GM21423 (cell line): ENCODE measurements around the gene PNPLA8.
"Not testable (repeated sequence)": the region's sequence is repeated elsewhere in the genome, so short reads cannot be mapped to it uniquely, and the experiment has no call there.

Source experiments
- ATAC-seq: cut with Tn5 transposase; IDR thresholded peaks from one replicate; pipeline ENCODE4 v1.9.1; 2021; ENCODE audit warnings: mild to moderate bottlenecking, moderate library complexity; ENCODE audit not compliant: unreplicated experiment

The PNPLA8 gene

GRCh38 chr7:108529341-108529740 lies 3.4 kb upstream of the PNPLA8 start:
- ATAC-seq = no peak

- no peak for ATAC-seq
These were observed 2.3 kb upstream of the PNPLA8 start for GRCh38 chr7:108528183-108528712.

- no peak for ATAC-seq
These were observed 758 bp upstream of the PNPLA8 start for GRCh38 chr7:108526768-108527017.

GRCh38 chr7:108525327-108525984 lies 479 bp downstream of the PNPLA8 start:
- peak; percentile 43 for ATAC-seq

- no peak for ATAC-seq
These were observed 3.2 kb downstream of the PNPLA8 start for GRCh38 chr7:108522780-108523179.

GRCh38 chr7:108517951-108518350 lies 8.0 kb downstream of the PNPLA8 start:
- ATAC-seq = no peak

- no peak for ATAC-seq
These were observed 10.3 kb downstream of the PNPLA8 start for GRCh38 chr7:108515630-108516029.

GRCh38 chr7:108515013-108515412 lies 10.9 kb downstream of the PNPLA8 start:
- ATAC-seq = no peak

- ATAC-seq = no peak
These were observed 14.0 kb downstream of the PNPLA8 start for GRCh38 chr7:108511939-108512338.

- not testable (repeated sequence) for ATAC-seq
These were observed 21.4 kb downstream of the PNPLA8 start for GRCh38 chr7:108504576-108504975.

GRCh38 chr7:108503112-108504026 lies 22.6 kb downstream of the PNPLA8 start:
- peak; percentile 96 for ATAC-seq

GRCh38 chr7:108499566-108499965 lies 26.4 kb downstream of the PNPLA8 start:
- no peak for ATAC-seq

GRCh38 chr7:108498481-108498880 lies 27.5 kb downstream of the PNPLA8 start:
- no peak for ATAC-seq

- ATAC-seq = peak; percentile 77
These were observed 28.7 kb downstream of the PNPLA8 start for GRCh38 chr7:108497082-108497725.

GRCh38 chr7:108492742-108493141 lies 33.2 kb downstream of the PNPLA8 start:
- ATAC-seq = no peak

- ATAC-seq = no peak
These were observed 37.0 kb downstream of the PNPLA8 start for GRCh38 chr7:108488768-108489538.

GRCh38 chr7:108487646-108488045 lies 38.3 kb downstream of the PNPLA8 start:
- ATAC-seq = no peak

GRCh38 chr7:108486291-108486966 lies 39.5 kb downstream of the PNPLA8 start:
- no peak for ATAC-seq

- ATAC-seq = no peak
These were observed 41.8 kb downstream of the PNPLA8 start for GRCh38 chr7:108484137-108484536.

- no peak for ATAC-seq
These were observed 45.6 kb downstream of the PNPLA8 start for GRCh38 chr7:108480311-108480710.
